ENCODE results near the gene KRTAP5-4.
"Not testable (repeated sequence)": the region's sequence is repeated elsewhere in the genome, so short reads cannot be mapped to it uniquely, and the experiment has no call there.

DNA sequence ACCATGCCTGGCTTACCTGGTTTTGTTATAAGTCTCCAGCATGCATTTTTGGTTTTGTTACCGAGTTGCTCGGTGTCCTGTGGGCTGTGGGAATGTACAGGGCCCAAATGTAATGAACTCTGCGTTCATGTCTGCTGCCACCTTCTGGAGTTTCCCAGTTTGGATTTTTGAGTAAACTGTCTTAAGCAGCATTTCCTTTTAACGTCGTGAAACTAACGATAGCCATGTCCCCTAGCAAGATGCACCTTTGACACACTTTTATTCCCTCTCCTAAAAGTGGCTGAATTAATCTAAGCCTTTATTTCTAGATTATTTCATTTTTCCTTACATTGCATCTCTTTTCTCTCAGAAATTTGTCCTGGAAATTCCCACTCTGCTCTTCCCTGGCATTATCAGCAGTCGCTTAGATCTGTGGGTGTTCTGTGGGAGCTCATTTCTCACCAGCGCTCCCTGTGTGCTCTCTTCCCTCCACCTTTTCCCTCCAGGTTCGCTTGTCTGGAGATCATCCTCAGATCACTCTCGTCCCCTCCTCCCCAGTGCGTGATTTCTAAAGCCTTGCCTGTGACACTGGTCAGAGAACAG is 25.9 kb downstream of the KRTAP5-4 start:
- TF ChIP-seq, protein P1, sequence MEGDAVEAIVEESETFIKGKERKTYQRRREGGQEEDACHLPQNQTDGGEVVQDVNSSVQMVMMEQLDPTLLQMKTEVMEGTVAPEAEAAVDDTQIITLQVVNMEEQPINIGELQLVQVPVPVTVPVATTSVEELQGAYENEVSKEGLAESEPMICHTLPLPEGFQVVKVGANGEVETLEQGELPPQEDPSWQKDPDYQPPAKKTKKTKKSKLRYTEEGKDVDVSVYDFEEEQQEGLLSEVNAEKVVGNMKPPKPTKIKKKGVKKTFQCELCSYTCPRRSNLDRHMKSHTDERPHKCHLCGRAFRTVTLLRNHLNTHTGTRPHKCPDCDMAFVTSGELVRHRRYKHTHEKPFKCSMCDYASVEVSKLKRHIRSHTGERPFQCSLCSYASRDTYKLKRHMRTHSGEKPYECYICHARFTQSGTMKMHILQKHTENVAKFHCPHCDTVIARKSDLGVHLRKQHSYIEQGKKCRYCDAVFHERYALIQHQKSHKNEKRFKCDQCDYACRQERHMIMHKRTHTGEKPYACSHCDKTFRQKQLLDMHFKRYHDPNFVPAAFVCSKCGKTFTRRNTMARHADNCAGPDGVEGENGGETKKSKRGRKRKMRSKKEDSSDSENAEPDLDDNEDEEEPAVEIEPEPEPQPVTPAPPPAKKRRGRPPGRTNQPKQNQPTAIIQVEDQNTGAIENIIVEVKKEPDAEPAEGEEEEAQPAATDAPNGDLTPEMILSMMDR (IDR thresholded peaks at IDR 0.05) = not testable (repeated sequence)
- not testable (repeated sequence) for TF ChIP-seq ZFX (IDR thresholded peaks at IDR 0.05; ENCODE audit: borderline replicate concordance)
